Measurements from ENCODE around the gene CAMK2N2.
"Not testable (repeated sequence)": the region's sequence is repeated elsewhere in the genome, so short reads cannot be mapped to it uniquely, and the experiment has no call there.

Gene CAMK2N2

DNA sequence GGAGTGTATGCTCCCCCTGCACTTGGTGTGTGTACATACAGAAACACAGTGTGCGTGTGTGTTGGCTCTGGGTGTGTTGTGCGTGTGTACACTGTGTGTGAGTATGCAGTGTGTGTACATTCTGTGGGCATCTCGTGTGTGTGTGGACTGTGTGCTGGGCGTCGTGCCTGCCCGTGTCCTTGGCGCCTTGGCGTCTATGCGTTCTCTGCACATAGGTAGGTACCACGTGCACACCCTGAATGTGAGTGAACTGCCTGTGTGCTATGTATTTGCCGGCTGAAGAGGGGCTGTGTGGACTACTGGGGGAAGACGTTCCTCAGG is 14.0 kb upstream of the CAMK2N2 start:
- DNase-seq (ENCODE audit: low read depth in 2 of 2, low spot score in 1 of 2): no peak

DNA sequence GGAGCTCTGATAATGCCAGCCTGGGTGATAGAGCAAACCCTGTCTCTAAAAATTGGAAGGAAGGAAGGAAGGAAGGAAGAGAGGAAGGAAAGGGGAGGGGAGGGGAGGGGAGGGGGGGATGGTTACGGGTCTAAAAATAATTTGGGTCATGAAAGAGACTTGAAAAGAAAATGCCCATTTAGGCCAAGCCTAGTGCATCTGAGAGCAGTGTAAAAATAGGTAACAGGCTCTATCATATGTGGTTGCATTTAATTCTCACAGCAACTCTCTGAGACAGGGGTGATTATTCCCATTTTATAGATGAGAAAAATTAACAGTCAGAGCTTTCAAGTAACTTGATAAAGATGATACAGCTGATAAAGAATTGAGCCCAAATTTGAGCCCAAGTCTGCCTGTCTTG is 10.9 kb upstream of the CAMK2N2 start:
- no peak for DNase-seq (ENCODE audit: low read depth in 2 of 2, low spot score in 1 of 2)

DNA sequence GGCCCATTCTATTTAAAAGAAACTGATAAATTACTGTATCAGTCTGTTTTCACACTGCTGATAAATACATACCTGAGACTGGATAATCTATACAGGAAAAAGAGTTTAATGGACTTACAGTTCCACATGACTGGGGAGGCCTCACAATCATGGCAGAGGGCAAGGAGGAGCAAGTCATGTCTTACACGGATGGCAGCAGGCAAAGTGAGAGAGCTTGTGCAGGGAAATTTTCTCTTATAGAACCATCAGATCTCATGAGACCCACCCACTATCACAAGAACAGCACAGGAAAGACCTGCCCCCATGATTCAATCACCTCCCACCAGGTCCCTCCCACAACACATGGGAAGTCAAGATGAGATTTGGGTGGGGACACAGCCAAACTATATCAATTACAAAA is 5.9 kb upstream of the CAMK2N2 start:
- not testable (repeated sequence) for DNase-seq (ENCODE audit: low read depth in 2 of 2, low spot score in 1 of 2)

DNA sequence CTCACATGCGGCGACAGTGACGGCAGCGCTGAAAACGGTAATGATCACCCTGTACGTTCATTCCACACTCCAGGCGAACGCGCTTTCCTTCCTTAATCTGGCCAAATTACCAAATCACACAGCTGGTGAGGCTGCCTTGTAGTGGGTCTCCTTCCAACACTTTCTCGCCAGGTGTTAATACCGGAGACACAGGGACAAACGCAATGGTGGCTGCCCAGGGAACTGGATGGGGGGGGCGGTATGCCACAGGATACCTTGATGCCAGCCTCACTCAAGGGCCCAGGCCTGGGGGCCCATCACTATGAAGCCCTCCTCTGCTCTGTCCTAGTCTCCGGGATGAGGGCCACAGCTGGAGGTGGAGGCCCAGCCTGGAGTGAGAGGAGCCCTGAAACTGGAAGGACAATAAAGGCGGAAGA is 1.4 kb upstream of the CAMK2N2 start:
- no peak for DNase-seq (ENCODE audit: low read depth in 2 of 2, low spot score in 1 of 2)

DNA sequence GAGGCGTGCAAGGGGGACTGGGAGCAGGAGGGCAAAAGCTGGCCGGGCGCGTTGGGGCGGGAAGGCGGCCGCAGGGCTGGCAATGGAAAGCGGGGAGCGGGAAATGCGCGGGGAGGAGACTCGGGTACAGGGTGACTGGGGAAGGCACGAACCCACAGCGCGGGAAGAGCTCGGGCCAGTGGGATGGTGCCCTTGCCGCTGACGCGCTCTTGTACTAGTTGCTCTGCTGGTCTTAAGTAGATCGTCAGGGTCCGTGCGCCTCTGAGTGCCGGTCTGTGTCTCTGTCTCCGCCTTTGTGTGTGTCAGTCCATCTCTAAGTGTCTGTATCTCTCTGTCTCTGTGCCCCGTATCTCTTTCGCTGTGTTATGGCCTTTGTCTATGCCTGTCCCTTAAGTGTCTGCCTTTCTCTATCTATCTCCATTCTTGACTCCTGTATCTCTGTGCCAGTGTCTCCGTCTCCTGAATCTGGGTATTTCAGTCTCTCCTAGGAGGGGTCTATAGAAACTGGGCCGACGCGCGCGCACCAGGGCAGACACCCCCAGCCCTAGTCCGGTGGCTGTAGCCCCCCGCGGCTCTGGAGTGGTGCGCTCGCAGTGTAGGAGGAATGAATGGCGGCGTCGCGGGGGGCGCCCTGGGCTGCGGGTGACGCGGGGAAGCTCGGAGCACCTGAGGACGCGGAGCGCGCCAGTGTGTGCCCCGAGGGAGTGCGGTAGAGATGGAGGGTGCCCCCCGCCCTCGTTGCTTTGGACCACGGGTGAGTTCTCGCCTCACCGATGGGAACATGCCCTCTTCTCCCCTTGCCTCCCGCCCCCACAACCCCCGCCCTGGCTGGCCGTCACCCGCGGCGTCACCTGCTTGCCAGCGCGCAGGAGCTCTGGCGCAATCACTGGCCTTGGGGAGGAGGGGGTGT is 756 bp upstream of the CAMK2N2 start:
- peak in 1 of 2 donors; percentile 13 for DNase-seq (ENCODE audit: low read depth in 2 of 2, low spot score in 1 of 2)

DNA sequence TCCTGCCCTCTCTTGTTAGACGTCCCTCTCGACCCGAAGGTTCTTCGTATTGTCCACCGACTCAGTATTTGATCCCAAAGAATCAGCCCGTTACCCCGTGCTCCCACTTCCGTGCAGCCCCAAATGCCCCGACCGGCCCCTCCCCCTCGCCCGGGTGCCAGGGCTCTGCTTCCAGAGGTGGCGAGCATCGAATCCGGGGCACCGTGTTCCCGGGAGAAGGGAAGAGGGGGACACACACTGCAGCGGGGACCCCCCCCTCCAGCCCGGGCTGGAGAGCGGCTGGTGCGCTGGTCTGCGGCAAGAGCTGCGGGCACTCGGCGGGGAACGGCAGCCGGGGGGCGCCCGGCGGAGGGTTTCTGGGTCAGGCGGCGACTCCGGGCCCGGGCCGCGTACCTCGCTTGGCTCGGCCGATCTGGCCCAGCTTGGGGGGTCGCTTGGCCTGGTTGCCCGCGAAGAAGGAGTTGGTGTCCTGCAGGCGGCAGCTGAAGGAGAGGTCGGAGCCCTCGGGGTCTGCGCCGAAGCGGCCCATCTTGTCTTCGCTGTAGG is 556 bp downstream of the CAMK2N2 start:
- no peak for DNase-seq (ENCODE audit: low read depth in 2 of 2, low spot score in 1 of 2)

DNA sequence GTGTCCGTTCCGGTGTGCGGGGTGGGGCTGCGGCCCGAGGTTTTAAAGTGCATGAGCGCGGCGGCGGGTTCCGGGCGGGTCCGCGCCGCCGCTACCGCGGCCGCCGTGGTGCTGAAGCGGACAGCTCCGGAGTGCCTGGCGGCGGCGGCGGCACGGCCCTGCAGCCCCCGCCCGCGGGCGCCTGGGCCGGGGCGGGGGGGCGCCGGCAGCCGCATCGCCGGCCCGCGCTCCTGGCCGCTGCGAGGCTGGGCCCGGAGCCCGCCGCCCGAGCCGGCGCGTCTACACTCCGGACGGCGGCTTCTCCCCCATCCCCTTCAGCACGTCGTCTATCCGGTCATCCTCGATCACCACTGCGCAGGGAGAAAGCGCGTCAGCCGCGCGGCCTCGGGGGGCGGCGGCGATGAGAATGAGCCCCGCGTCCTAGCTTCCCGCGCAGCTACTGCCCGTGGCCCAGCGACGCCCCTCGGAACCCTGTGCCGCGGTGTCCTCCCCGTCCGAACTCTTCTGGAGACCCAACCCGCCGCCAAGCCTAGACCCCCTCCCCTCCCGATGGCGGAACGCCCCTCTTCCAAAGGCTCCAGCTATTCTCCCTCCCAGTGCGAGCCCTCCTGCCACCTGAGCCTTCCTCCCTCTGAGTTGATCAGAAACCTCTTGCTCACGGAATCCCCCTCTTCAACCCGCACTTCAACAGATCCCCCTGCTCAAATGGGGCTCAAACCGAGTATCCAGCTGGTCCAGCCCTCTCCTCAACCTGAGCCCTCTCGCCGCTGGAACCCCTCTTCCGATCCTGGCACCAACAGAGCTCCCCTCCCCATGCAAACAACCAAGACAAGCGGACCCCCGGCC is 1.3 kb downstream of the CAMK2N2 start:
- DNase-seq (ENCODE audit: low read depth in 2 of 2, low spot score in 1 of 2): no peak

DNA sequence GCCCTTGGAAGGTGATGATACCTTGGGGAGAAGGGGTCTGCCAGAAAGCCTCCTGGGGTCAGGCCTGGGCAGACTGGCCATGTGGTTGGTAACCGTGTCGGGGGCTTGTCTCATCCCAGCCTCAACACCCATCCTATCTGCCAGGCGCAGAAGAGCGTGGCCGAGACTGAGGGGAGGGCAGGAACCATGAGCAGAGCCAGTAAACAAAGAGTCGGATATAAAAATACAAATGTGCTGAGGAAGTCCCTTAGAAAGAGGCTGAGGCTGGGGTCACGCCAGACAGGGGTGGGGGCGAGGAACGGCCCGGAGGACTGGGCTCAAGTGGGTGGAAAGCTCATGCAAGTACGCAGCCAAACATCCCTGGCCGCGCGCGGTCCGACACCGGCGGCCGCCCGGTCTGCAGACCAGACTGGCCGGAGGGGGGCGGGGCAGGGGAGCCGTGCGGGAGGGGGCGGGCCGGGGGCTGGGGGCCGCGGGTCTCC is 1.9 kb downstream of the CAMK2N2 start:
- DNase-seq (ENCODE audit: low read depth in 2 of 2, low spot score in 1 of 2): no peak

DNA sequence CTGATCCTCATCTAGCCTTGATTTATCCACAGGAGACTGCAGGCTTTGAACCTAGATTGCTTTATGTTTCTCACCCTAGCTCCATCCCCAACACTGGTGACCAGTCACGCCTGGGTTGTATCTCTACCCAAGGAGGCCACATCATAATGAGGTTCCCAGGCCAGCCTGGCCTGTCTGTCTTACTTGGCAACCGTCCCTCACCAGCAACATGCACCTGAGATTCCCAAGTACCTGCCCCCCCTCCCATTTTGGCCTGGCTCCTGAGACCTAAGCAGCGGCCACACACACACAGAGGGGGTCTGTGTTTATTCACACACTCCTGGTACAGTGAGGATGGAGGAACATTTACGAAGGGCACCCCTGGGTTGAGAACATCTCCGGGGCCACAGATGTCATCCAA is 2.4 kb downstream of the CAMK2N2 start:
- DNase-seq (ENCODE audit: low read depth in 2 of 2, low spot score in 1 of 2): no peak

DNA sequence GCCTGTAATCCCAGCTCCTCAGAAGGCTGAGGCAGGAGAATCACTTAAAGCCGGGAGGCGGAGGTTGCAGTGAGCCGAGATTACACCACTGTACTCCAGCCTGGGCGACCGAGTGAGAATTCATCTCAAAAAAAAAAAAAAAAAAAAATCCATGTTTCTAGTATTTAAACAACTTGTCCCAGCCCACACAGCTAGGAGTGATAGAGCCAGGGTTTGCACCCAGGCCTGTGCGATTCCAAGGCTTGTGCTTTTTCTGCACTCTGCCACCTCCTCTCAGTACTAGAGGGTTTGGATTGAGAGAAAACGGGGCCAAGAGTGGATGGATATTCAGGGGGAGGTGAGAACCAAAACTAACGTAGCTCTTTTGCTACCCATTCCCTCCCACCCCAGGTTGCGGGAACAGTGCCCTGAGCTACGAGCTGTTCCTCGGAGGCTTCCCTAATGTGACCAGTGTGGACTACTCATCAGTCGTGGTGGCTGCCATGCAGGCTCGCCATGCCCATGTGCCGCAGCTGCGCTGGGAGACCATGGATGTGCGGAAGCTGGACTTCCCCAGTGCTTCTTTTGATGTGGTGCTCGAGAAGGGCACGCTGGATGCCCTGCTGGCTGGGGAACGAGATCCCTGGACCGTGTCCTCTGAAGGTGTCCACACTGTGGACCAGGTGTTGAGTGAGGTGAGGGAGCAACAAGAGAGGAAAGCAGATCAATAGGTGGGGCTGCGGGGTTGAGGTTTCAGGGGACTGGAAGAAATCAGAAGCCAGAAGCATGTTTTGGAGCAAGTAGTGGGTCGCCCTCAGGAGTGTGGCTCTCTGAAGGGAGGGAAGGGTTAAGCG is 4.1 kb downstream of the CAMK2N2 start:
- no peak for DNase-seq (ENCODE audit: low read depth in 2 of 2, low spot score in 1 of 2)

DNA sequence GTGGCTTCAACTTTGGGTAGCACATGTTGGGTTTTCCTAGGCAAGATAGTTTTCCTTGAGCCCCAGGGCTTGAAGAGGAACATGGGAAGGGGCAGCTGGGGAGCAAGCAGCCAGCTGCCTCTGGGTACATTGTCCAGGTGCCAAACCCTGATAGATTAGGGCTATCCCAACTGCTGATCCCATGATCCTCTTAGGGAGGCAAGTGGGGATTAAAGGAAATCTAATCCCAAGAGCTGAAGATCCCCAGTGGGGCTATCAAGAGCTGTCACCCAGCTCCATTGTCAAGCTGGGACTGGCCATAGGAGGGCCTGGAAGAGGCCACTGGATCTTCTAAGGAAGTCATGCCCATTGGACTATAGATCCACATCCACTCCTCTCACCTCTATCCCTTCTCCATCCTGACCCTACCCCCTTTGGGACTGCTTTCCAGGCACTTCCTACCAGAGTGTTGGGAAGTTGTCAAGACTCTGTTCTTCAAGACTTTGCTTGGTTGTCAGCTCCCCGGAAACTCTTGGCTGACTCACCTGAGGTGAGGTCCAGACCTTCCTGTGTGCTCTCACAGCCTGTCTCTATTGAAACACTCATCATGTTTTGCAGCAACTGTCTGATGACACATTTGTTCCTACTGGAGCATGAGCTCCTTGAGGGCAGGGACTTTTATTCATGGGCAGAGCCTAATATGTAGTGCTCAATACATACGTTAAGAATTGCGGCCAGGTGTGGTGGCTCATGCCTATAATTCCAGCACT is 5.9 kb downstream of the CAMK2N2 start:
- DNase-seq (ENCODE audit: low read depth in 2 of 2, low spot score in 1 of 2): no peak

DNA sequence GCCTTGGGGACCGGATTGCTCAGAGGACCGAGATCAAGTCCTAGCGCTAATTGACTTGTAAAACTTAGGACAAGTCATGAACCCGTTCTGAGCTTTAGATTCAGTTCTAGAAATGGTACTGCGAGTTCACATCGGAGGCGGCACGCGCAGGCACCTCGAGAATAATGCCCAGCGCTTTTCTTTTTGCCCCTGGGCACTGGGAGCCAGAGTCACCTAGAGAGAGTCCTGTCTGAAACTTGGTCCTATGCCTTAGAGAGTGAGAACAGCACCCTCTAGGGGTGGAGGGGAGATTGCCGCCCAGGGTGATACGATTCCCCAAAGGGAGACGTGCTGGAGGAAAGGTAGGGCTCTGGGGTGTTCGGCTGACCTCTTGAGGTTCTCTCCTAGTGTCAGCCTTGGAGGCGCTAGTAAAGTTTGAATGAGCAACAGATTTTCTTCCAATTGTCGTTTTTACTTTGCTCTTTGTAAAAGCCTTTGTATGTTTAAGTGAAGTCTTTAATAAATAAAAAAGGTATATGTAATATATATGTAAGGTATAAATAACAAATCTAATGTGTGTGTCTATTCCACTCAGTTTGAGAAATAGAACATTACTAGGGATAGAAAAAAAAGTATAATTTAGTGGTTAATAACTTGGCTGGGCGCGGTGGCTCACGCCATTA is 11.1 kb downstream of the CAMK2N2 start:
- DNase-seq (ENCODE audit: low read depth in 2 of 2, low spot score in 1 of 2): peak; percentile 84

DNA sequence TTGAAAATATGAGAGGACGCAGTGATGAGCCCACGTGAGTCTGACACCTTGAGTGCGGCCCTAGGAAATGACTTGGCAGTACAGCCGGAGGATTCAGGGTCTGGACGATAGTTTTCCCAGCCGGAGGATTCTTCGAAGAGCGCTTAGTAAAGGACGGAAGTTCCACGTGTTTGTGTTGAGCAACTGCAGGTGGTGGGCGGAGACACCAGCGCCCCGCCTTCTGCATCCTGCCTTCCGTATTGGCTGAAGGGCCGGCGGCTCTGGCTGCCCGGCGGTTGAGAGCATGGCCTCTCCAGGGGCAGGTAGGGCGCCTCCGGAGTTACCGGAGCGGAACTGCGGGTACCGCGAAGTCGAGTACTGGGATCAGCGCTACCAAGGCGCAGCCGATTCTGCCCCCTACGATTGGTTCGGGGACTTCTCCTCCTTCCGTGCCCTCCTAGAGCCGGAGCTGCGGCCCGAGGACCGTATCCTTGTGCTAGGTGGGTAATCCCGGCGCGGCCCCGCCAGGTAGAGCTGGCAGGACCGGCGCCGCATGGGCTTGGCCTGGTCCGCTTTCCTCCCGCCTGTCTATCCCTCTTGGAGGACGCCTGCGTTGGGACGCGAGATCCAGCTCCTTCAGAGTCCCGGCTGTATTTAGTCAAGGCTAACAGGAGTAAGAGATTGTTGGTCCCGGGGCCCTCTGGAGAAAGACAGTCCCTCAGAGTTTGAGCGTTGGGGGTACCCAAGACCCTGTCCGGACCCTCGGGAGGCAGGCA is 11.8 kb downstream of the CAMK2N2 start, which contains the start of gene EEF1AKMT4:
TSS of gene EEF1AKMT4 (plus strand) at position 261 of the 755 bp plus-strand sequence. CDS start at position 284, 23 bp downstream.
- peak; percentile 87 to 93 for DNase-seq (ENCODE audit: low read depth in 2 of 2, low spot score in 1 of 2)

DNA sequence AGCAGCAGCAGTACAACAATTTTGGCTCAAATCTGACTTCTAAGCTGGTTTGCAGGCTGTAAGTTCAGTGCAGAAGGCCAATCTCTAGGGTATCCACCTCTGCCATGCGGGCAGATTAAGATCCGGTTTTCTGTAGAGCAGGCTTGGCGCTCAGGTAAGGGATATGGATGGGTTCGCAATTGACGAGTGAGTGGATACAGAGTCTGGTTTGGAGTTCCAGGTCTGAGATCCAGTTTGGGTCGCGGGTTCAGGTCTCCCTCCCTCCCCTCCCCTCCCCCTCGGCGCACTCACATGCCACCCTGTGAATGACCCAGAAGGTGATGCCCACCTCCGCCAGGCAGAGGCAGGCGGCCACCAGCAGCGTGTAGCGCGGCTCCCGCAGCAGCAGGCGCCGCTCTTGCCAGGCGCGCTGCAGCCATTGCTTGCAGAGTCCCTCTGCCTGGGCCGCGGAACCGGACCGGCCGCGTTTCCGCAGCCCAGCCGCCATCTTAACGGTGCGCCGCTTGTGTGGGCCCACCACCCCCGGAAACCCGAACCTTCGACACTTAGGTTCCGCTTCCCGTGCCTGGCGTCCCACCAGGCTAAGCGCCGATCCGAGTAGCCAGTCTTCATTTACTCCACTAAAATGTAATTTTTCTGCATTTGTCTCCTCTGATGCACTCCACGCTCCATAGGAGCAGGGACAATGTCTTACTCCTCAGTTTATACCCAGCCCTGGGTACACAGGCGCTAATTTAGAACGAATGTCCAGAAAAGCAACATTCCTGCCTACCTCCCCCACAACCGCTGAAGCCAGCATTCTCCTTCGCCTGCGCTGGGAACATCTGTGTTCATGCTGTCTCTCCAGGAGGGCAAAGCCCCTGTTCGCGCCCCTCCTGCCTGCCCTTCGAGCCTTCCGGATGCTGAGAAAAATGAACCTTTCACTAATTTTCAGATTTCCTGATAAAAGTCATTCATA is 12.6 kb downstream of the CAMK2N2 start, which contains the start of gene ALG3:
TSS of gene ALG3 (minus strand) at position 509 of the 958 bp plus-strand sequence. CDS start at position 487, 22 bp downstream.
- DNase-seq (ENCODE audit: low read depth in 2 of 2, low spot score in 1 of 2): peak; percentile 70 to 72

DNA sequence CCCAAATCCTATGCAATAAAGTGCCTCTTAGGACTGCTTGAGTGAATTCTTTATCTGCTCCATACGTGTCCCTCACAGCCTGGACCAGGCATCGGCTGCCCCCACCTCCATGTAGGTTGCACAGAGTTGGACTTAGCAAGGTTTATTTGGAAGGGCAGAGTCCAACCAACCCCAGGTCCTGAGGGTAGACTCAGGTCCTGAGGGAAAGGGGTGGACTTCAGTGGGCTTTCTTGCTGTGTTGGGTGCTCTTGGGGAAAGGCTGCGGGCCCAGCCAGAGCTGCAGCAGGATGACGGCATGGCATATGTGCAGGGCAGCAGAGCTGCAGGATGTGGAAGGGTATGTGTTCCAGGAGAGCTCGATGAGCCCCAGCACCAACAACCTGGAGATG is 19.1 kb downstream of the CAMK2N2 start:
- DNase-seq (ENCODE audit: low read depth in 2 of 2, low spot score in 1 of 2): no peak

DNA sequence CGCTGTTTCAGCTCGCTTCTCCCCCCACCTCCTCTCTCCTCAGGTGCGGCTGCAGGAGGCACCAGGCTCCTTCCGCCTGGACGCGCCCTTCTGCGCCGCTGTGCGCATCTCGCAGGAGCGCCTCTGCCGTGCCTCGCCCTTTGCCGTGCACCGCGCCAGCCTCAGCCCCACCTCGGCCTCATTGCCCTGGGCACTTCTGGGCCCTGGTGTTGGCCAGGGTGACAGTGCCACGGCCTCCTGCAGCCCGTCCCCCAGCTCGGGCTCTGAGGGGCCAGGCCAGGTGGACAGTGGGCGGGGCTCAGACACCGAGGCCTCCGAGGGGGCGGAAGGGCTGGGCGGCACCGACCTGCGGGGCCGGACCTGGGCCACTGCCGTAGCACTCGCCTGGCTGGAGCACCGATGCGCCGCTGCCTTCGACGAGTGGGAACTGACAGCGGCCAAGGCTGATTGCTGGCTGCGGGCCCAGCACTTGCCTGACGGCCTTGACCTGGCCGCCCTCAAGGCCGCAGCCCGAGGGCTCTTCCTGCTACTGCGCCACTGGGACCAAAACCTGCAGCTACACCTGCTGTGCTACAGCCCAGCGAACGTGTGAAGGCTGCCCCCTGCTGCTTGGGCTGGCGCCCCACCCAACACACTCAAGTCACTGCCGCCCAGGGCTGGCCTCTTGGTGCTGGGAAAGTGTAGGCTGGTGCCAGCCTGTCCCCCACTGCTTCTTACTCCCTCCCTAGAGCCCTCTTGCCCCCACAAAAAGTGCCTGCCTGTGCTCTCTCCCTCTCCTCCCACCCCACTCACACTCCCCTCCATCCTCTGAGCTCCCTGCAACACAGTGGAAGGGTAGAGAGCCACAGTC is 19.7 kb downstream of the CAMK2N2 start:
- no peak for DNase-seq (ENCODE audit: low read depth in 2 of 2, low spot score in 1 of 2)

DNA sequence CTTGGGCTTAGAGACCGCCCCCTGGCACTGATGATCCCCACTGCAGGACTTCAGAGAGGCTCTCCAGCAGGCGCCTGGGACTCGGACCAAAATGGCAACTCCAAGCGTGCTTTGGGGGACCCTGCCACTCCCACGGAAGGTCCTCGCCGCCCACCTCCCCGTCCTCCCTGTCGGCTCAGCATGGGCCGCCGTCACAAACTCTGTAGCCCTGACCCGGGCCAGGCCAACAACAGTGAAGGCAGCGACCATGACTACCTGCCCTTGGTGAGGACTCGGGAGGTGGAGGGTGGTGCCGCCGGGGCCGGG is 20.3 kb downstream of the CAMK2N2 start:
- no peak for DNase-seq (ENCODE audit: low read depth in 2 of 2, low spot score in 1 of 2)
